ENCODE measurements around the gene NKX1-1. TPM values are rescaled to one million over a fixed set of nuclear protein-coding genes. Genes with fewer than 3 reads are reported as not detected.

Gene NKX1-1
- total and polyA plus RNA-seq, 11 donors: not detected

GRCh38 chr4:1355378-1355777, 50.9 kb downstream of the NKX1-1 start:
- Histone ChIP-seq H3K4me1 (peaks cover 0 to 10% (median 3%) of the 10 kb centered on the region in 12 donors), H3K9me3 (no peaks in the 10 kb centered on the region), H3K27me3 (no peaks in the 10 kb centered on the region), H3K4me3 (no peak overlapping the region), H3K36me3 (peaks cover 0 to 60% (median 16%) of the 10 kb centered on the region in 9 donors), H3K27ac (no peak overlapping the region)
- WGBS, 4 donors: 91 to 95% (median 93%) methylated on average over 7 to 14 of the region's 14 CpGs
- ATAC-seq (no peak), DNase-seq (no peak)
- intact Hi-C loops (cut with DNase I): loop anchor here in 9 of 10 donors (2.0 to 10.0 kb wide), 7 partner anchors 157 to 372 kb away; partner anchors contain the start of genes TACC3 (in 6 of the 9) and TMEM129 (in 6 of the 9)
- no peak for TF ChIP-seq POLR2A (IDR thresholded peaks at IDR 0.05)
- TF ChIP-seq CTCF (IDR thresholded peaks at IDR 0.05): no peak

GRCh38 chr4:1354983-1355275, 51.3 kb downstream of the NKX1-1 start:
- DNase-seq (no peak), ATAC-seq (no peak)
- H3K27me3 ChIP-seq: no peaks in the 10 kb centered on the region
- H3K36me3 ChIP-seq: peaks cover 0 to 62% (median 20%) of the 10 kb centered on the region in 9 donors
- peaks cover 0 to 10% (median 3%) of the 10 kb centered on the region in 12 donors for H3K4me1 ChIP-seq
- TF ChIP-seq CTCF (IDR thresholded peaks at IDR 0.05) (no peak), POLR2A (IDR thresholded peaks at IDR 0.05) (no peak)
- intact Hi-C loops (cut with DNase I): loop anchor here in 9 of 10 donors (2.0 to 10.0 kb wide), 9 partner anchors 68 to 372 kb away; partner anchors contain the start of genes TACC3 (in 6 of the 9), TMEM129 (in 6 of the 9) and MAEA (in 1 of the 9)
- H3K4me3 ChIP-seq: no peak overlapping the region
- no peaks in the 10 kb centered on the region for H3K9me3 ChIP-seq
- no peak overlapping the region for H3K27ac ChIP-seq
- 93 to 96% (median 94%) methylated on average over 18 of the region's 18 CpGs for WGBS, 4 donors

GRCh38 chr4:1354136-1354982, 51.9 kb downstream of the NKX1-1 start:
- no peaks in the 10 kb centered on the region for H3K27me3 ChIP-seq

More at GRCh38 chr4:1354136-1354982, 51.9 kb downstream of the NKX1-1 start:
- no peak overlapping the region for H3K27ac ChIP-seq
- no peaks in the 10 kb centered on the region for H3K9me3 ChIP-seq
- 91 to 93% (median 92%) methylated on average over 31 to 36 of the region's 36 CpGs for WGBS, 4 donors
- peak in 1 of 5 donors; percentile 52 for DNase-seq
- H3K36me3 ChIP-seq: peaks cover 0 to 65% (median 25%) of the 10 kb centered on the region in 9 donors
- TF ChIP-seq POLR2A (IDR thresholded peaks at IDR 0.05) (no peak), CTCF (IDR thresholded peaks at IDR 0.05) (no peak)
- no peak overlapping the region for H3K4me3 ChIP-seq
- no peak for ATAC-seq
- H3K4me1 ChIP-seq: peaks cover 0 to 10% (median 3%) of the 10 kb centered on the region in 12 donors
- intact Hi-C loops (cut with DNase I): loop anchor here in 6 of 10 donors (2.0 to 10.0 kb wide), 5 partner anchors 67 to 370 kb away; partner anchors contain the start of genes TACC3 (in 6 of the 6), TMEM129 (in 6 of the 6) and MAEA (in 1 of the 6)
